ENCODE data around the gene EARS2.
"Not testable (repeated sequence)": the region's sequence is repeated elsewhere in the genome, so short reads cannot be mapped to it uniquely, and the experiment has no call there.

Gene EARS2

DNA sequence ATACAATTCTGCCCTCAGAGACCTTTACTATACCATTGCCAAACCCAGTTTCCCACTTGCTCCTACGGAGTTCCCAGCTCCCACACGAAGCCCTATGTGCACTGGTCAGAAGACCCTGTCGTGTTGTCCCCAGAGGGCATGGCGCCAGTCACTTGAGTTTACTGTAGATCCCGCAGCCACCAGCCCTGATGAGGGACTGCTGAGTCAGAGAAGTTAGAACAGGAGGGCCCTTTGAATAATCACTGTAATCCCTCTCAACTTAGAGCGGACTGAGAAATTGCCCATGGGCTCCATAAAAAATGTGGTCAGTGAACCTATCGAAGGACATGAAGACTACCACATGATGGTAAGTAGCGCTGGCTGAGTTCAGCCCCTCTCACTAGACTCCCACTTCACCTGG lies 9.6 kb upstream of the EARS2 start:
- no peak for DNase-seq

DNA sequence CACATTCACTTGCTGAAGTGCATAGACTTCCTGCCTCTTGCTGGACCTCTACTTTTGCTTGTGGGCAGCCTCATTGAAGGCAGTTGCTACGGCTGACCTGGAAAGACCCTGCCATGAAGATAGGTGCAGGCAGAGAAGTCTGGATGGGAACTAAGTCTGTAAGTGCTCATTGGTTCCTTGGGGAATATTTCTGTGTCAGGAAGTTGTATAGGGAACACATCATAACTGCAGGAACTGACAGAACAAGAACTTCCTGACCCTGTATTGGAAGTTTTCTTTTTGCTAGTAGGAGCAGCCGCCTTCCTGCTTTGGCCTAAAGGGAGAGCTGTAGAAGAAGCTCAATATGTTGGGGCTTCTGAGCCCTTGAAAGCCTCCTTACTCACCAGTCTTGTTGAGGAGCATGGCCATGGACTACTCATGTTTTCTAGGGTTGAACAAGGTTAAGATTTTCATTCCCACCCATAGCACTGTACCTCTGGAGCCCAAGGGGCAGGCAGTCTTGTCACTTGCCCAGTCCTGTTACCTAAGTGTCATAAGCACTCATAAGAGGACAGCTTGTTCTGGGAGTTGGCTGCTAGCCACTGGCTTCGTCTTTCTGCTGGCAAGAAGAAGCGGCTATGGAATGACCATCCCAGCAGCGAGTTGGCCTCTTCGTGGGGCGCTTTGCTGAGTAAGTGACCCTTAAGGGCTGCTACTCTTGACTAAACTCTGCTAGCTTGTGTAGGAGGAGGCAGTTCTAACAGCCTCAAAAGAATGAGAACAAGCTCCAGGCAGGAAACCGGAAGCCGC lies 7.6 kb upstream of the EARS2 start:
- no peak for DNase-seq

DNA sequence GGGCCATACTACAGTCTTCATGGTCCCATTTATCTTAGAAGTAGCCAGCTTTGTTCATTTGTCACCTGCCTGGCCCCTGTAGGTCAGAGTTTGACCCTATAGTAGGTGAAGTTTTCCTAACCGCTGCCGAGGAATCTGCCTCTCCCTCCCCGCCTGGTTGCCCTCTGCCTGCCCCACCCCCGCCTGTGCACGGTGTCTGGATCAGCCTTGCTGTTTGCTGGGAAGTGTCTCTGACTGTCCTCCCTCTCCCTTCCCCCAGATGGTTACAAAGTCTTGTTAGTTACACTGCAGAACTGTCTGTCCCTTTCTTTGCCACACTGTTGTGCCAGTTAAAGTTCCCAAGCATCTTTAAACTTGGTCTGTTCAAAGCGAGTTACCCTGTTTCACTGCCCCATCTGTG lies 6.0 kb upstream of the EARS2 start:
- no peak for DNase-seq

DNA sequence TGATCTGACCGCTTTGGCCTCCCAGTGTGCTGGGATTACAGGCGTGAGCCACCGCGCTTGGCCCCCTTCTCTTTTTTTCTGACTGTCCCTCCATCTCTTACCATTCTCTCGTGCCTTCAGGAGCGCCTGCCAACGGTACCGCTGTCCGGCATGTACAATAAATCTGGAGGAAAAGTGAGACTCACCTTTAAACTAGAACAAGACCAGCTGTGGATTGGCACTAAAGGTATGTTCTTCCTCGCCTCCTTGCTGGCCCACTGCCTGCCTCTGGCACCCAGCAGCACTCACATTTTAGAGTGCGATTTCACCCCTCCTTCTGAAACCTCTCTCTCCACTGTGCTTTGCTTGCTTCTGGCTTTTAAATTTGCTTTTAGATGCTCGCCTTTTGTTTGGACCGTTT lies 5.4 kb upstream of the EARS2 start:
- DNase-seq = no peak

DNA sequence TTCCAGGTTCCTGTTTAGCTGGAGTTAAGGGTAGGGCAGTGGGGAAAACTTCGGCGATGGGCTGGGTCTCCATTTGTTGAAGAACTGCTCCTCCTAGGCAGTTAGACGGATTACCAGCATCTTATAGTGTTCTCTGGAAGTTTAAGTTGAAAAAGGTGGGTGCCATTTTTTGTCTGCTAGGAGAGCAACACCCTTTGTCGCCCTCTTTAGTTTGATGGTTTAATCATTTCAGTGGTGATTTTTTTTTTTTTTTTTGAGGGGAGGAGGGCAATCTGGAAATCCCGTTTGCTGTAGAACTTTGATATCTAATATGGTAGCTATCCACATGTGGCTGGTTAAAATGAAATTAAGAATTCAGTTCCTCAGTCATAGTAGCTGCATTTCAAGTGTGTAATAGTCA lies 4.4 kb upstream of the EARS2 start:
- DNase-seq = no peak

DNA sequence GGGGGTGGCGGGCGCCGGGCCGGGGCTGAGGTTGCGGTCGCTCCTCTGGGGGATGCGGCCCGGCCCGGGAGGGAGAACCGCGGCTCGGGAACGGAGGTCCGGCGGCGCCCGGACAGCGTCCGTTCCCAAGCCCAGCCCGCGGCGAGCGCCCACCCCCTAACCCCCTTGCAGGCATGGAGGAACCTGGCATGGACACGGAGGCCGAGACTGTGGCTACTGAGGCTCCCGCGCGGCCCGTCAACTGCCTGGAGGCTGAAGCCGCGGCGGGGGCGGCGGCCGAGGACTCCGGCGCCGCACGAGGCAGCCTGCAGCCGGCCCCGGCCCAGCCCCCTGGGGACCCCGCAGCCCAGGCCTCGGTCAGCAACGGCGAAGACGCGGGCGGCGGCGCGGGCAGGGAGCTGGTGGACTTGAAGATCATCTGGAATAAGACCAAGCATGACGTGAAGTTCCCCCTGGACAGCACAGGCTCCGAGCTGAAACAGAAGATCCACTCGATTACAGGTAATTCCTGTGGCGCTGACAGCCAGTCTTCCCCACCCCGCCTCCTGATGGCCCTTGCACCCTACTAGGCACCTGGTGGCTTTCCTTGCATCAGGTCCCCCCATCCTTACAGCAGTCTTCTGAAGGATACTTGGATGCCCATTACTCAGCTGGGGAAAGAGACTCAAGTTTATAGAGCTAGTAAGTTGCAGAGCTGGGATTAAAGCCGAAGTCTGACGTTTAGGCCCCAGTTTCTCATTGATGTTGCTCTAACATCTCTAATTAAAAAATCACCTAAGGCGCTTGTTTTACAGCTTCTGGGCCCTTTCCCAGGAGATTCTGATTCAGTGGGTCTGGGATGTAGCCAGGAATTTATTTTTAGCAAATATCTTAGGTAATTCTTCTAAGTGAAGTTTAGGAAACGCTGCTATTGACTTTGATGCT lies 891 bp upstream of the EARS2 start:
- peak; percentile 13 for DNase-seq

DNA sequence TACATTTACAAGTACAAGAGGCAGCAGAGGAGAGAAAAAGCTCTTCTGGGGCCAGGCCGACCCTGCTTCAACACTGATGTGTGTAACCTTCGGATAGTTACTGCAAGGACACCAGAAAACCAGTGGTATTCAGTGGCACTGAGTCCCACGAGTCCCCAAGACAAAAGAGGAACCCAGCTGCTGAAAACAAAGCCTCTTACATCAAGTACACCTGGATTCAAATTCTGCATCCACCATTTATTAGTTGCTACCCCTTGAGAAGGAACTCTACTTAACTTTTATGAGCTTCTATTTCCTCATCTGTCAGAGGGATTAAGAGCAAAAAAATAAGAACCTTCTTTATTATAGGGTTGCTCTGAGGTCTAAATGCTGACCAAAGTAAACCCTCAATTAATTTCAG lies 2.6 kb downstream of the EARS2 start:
- DNase-seq = no peak

DNA sequence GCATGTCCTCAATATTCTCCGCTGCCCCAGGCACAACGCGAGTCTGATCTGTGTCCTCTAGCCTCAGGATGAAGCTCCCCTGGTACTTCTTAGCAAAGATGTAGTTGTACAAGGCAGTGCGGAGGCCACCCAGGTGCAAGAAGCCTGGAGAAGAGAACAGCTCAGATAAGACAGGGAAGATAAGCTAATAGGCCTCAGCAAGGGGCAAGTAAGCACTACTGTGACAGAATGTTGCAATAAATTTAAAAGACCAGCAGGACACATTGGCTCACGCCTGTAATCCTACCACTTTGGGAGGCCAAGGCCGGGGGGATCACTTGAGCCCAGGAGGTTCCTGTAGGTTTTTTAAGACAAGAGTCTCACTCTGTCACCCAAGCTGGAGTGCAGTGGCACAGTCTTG lies 5.0 kb downstream of the EARS2 start:
- no peak for DNase-seq

DNA sequence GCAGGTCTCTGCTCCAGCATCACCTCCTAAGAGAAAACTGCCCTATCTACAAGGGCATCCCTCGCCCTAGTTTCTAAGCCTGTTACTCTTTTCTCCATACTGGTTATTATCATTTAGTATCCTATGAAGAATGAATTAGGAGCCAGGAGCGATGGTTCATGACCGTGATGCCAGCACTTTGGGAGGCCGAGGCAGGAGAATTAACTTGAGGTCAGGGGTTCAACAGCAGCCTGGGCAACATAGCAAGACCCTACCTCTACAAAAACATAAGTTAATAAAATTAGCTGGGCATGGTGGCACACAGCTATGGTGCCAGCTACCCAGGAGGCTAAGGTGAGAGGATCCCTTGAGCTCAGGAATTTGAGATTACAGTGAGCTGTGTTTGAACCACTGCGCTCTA lies 7.2 kb downstream of the EARS2 start:
- no peak for DNase-seq

DNA sequence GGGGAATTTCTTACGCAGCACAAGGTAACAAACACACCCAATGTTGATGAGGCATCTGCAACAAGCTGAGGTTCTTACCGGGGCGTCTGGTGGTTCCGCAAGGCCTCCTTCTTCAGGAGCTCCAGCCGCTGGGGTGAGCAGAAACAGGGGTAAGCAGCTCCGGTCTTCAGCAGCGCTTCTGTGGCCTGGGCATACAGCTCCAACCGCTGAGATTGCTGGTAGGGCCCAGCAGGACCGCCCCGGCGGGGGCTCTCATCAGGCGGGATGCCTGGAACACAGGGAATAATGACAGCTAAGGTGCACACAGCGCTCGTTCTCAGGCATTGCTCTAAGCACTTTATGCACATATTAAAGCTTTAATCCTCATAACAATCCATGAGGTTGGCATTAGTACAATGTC lies 12.7 kb downstream of the EARS2 start:
- DNase-seq = no peak

DNA sequence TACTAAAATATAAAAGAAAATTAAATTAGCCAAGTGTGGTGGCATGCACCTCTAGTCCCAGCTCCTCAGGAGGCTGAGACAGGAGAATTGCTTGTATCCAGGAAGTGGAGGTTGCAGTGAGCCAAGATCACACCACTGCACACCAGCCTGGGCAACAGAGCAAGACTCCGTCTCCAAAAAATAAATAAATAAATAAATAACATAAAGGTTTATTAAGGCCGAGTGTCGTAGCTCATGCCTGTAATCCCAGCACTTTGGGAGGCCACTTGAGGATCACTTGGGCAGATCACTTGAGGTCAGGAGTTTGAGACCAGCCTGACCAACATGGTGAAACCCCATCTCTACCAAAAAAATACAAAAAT lies 16.4 kb downstream of the EARS2 start:
- DNase-seq = not testable (repeated sequence)

DNA sequence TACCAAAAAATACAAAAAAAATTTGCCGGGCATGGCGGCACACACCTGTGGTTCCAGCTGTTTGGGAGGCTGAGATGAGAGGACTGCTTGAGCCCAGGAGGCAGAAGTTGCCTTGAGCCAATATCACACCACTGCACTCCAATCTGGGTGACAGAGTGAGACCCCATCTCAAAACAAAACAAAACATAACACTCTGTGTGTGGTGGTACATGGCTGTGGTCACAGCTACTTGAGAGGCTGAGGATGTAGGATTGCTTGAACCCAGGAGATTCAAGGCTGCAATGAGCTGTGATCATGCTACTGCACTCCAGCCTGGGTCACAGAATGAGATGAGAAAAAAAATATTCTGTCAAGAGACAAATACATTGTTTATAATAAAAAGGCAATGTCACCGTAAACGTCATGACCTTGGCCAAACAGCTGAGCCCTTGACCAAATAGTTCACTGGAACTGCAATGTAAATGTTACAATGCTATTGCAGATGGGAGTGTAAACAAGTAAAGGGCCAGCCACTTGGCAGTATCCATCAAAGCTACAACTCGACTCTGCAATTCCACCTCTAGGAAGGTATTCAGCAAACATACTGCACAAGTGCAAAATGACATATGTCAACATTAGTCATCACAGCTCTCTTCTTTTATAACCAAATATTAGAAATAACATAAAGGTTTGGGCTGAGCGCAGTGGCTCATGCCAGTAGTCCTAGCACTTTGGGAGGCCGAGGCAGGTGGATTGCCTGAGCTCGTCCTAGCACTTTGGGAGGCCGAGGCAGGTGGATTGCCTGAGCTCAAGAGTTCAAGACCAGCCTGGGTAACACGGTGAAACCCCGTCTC lies 16.9 kb downstream of the EARS2 start:
- DNase-seq = no peak

DNA sequence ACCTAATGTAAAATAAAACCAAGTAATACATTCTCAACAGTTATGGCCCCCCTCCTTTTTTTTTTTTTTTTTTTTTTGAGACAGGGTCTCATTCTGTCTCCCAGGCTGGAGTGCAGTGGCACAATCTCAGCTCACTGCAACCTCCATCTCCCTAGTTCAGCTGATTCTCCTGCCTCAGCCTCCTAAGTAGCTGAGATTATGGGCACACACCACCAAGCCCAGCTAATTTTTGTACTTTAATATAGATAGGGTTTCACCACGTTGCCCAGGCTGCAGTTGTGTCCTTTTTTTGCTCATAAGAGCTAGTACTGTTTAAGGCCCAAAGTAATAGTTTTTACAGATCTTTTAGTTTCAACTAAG lies 18.3 kb downstream of the EARS2 start:
- no peak for DNase-seq

DNA sequence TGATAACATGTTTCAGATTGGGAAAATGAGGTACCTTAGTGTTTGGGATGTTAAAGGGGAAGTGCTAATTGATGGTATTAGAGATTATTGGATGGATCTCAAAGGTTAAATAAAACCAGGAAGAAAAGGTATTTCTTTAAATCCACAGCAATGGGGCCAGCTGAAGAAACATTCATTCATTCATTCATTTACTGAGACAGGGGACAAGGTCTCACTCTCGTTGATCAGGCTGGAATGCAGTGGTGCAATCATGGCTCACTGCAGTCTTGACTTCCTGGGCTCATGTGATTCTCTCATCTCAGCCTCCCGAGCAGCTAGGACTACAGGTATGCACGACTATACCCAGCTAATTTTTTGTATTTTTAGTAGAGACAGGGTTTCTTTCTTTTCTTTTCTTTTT lies 19.8 kb downstream of the EARS2 start:
- DNase-seq = no peak

DNA sequence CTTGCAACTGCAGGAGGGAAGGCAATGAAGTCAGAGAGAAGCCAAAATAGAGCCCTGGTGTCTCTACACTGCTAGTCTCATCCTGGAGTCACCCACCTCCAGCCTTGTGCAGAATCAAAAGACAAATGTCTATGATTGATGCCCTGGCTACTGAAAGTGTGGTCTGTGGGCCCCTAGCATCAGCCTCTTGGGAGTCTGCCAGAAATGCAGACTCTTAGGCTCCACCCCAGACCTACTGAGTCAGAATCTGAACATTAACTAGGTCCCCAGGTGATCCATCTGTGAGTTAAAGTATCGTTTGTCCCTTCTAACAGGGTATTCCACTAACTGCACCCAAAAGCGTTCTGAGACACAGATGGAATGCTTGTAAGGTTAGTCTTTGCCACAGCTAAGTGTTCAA lies 21.2 kb downstream of the EARS2 start:
- DNase-seq = no peak

DNA sequence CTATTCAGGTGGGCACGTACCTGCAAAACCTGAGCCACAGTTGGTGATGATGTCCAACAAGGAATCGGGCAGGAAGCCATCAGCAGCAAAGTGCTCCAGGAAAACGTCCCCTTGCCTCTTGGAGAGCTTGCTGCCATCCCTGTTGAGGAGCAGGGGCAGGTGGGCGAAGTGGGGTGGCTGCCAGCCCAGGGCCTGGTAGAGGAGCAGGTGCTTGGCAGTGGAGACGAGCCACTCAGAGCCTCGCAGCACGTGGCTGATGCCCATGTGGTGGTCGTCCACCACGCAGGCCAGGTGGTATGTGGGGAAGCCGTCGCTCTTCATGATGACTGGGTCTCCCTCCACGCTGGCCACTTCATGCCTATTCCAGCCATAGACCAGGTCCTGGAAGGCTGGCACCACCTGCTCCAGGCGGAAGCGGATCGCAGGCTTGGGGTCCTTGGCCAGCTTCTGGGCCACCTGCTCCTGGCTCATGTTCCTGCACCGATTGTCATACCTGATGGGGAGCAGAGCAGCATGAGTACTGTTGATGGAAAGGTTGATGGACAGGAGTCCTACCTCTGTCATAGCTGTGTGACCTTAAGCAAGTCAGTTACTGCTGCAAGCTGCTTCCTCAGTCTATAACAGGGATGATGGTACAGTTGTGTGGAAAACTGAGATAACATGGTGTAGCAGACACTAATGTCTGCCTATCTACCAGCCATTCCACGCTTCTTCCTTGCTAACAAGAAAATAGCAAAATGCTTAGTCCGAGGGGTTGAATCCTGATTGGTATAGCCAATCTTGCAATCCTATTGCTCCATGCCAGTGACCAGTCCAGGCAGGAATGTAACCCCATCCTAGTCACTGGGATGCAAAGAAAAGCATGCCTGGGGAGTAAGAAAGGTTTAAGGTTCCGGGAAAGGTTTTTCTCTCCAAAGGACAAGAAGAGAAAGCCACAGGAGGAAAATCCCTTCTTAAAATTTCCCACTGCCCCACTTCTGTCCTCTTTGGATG lies 22.0 kb downstream of the EARS2 start:
- no peak for DNase-seq

DNA sequence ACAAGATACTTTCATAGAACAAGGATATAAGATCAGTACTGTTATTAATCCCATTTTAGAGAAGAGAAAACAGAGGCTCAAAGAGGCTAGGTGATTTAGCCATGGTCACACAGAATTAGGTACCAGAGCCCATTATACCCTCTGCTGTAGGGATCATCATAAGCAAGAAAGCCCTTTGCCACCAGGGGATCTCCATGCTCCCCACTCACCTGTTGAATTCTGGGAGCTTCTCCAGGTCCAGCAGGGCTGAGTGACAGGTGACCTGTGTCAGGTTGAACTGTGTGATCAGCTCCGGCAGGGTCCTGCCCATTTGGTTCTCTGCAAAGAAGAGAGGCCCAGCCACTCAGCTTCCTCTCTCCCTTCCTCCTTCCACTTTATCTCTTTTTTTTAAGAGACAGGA lies 24.7 kb downstream of the EARS2 start:
- DNase-seq = no peak

DNA sequence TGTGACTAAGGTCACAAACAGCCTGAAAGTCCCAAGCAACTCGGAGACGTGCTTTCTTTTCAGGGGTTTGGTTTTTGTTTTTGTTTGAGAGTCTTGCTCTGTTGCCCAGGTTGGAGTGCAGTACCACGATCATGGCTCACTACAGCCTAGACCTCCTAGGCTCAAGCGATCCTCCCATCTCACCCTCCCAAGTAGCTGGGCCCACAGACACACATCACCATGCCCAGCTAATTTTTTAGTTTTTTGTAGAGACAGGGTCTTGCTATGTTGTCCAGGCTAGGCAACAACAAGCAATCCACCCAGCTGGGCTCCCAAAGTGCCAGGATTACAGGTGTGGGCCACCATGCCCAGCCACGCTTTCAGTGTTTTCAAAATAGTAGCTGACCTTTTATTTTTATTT lies 27.1 kb downstream of the EARS2 start:
- DNase-seq = no peak

DNA sequence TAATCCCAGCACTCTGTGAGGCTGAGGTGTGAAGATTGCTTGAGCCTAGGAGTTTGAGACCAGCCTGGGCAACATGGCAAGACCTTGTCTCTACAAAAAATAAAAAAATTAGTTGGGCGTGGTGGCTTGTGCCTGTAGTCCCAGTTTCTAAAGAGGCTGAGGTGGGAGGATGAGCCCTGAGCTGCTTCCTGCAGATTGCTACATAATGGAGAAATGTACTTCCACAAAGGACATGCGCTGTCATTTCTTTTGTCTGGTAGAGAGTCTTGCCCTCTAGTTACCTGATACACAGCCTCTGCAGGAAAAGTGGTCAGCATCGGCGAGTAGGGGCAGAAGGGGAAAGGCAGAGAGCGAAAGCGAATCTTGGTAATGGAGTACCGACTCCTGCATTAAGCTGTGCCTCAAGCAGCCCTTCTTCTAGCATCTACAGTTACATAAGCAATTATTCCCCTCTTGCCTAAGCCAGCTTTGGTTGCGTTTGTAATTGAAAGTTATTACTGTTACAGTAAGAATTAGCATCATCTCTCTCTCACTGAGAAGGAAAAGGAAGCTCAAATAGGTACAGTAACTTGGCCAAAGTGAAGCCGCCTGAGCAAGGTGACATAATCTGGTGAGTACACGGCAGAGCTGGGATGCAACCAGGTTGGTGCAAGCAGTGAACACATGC lies 28.4 kb downstream of the EARS2 start:
- DNase-seq = no peak

DNA sequence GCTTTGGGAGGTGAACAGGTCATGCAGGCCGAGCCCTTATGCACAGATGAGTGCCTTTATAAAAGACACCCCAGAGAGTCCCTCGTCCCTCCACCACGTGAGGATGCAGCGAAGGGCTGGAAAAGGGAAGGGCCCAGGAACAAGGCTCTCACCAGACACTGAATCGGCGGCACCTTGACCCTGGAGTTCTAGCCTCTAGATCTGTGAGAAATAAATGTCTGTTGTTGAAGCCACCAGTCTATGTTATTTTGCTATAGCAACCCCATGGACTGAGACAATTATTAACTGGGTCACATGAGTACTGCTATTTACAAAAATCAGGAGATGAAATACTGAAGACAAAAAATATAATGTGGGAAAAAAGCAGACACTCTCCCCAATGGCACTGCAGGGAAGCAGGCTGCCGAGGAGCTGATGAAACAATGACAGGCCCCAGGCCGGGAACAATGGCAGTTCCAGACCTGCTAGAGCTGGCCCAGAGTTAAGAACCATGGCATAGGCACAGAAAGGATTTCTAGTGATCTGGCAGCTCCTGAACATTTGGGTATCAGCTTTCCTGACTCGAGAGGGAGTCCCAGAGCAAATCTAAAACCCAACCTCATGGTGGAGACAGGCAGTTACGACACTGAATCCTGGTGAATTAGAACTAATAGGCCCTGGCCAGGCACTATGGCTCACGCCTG lies 29.0 kb downstream of the EARS2 start:
- no peak for DNase-seq

DNA sequence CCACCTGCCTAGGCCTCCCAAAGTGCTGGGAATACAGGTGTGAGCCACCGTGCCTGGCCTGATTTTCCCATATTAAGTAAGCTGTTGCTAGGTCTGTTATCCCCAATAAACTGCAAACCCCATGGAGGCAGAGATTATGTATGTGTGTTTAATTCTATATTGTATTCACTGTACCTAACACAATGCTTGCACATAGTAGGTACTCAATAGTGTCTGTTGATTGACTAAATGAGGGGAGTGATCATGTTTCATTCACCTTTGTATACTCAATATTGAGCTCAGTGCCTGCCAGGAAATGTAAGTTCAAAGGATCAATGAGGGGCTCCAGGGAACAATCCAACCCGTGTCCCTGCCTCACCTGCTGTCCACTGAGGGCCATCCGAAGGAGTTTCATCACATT lies 32.3 kb downstream of the EARS2 start:
- no peak for DNase-seq
